MM.1S (cell line): ENCODE data around the gene LAMA3.

Source experiments
- CTCF ChIP-seq: fragments of 300-600 bp; sonication (generic); IDR thresholded peaks from 2 replicates; pipeline ENCODE4 v1.5.1; 2016; ENCODE audit warnings: antibody characterized with exemption, low read length, mixed read lengths
- EZH2 ChIP-seq: fragments of 300-600 bp; sonication (generic); optimal IDR thresholded peaks from 2 replicates; pipeline ENCODE3; 2017; ENCODE audit warnings: low read depth, mild to moderate bottlenecking, antibody characterized with exemption, low read length, mixed read lengths

GRCh38 chr18:23721696-23722480, 32.6 kb downstream of the LAMA3 start:
- TF ChIP-seq CTCF (no peak), EZH2 (no peak)
